Measurements from ENCODE around the gene CDK5RAP2.

DNA sequence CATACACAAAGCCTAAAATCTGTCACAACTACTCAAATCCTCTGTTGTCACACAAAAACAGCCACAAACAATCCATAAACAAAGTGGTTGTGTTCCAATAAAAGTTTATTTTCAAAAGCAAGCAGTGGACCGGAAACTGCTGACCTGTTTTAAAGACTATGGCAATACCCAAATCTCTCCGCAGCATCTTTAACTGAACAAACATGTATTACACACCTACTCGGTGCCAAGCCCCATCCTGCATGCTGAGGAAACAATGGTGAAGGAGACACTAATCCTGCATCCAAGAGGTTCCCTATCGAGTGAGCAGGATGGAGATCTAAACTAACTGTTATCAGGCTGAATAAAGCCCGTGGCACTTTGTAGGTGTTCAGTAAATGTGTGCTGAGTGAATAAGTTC lies 11.2 kb downstream of the CDK5RAP2 start:
- no peak for TF ChIP-seq EZH2 (IDR thresholded peaks at IDR 0.05)
- no peak for TF ChIP-seq POLR2AphosphoS5 (IDR thresholded peaks at IDR 0.05; ENCODE audit: borderline replicate concordance, low read depth, low read length)
